H9 (cell line): ENCODE results near the gene LRRC7. TPM values are rescaled to one million over a fixed set of nuclear protein-coding genes. Genes with fewer than 3 reads are reported as not detected.

Experiments
- DNase-seq: peaks from one replicate; pipeline ENCODE4 v3.0.0-alpha.2; 2017
- H2AFZ ChIP-seq: one replicate; pipeline ENCODE4 v1.6.1; 2013; ENCODE audit warnings: mild to moderate bottlenecking, low read length, control low read depth, moderate library complexity
- H2AK5ac ChIP-seq: 2 replicates; pipeline ENCODE4 v1.6.1; 2013; ENCODE audit warnings: low read length, control low read depth, mixed read lengths; ENCODE audit not compliant: insufficient read length
- H2BK120ac ChIP-seq: one replicate; pipeline ENCODE4 v1.6.1; 2013; ENCODE audit warnings: low read depth, mild to moderate bottlenecking, low read length, control low read depth, inconsistent platforms; ENCODE audit not compliant: poor library complexity, severe bottlenecking
- H2BK12ac ChIP-seq: 2 replicates; pipeline ENCODE4 v1.6.1; 2013; ENCODE audit warnings: low read length, control low read depth, mixed read lengths, low read depth; ENCODE audit not compliant: insufficient read length
- H2BK15ac ChIP-seq: 2 replicates; pipeline ENCODE4 v1.6.1; 2013; ENCODE audit warnings: low read depth, low read length, control low read depth
- H2BK20ac ChIP-seq: one replicate; pipeline ENCODE4 v1.6.1; 2013; ENCODE audit warnings: low read depth, mild to moderate bottlenecking, low read length, control low read depth, inconsistent platforms; ENCODE audit not compliant: poor library complexity, severe bottlenecking
- H2BK5ac ChIP-seq: 2 replicates; pipeline ENCODE4 v1.6.1; 2013; ENCODE audit warnings: low read length, control low read depth, mixed read lengths; ENCODE audit not compliant: insufficient read length
- H3K14ac ChIP-seq: 2 replicates; pipeline ENCODE4 v1.6.1; 2013; ENCODE audit warnings: low read length, control low read depth; ENCODE audit not compliant: insufficient read depth
- H3K18ac ChIP-seq: 2 replicates; pipeline ENCODE4 v1.6.1; 2013; ENCODE audit warnings: low read depth, mild to moderate bottlenecking, mixed read lengths, low read length, control low read depth; ENCODE audit not compliant: insufficient read length
- H3K23ac ChIP-seq: 2 replicates; pipeline ENCODE4 v1.6.1; 2013; ENCODE audit warnings: low read length, control low read depth, mixed read lengths, low read depth; ENCODE audit not compliant: insufficient read length
- H3K23me2 ChIP-seq: 2 replicates; pipeline ENCODE4 v1.6.1; 2013; ENCODE audit warnings: low read depth, mild to moderate bottlenecking, mixed read lengths, low read length, control low read depth; ENCODE audit not compliant: insufficient read length, poor library complexity, severe bottlenecking
- H3K27ac ChIP-seq: 2 replicates; pipeline ENCODE4 v1.5.1; 2013; ENCODE audit warnings: low read length, control low read depth, mixed read lengths, low read depth; ENCODE audit not compliant: insufficient read length
- H3K27me3 ChIP-seq: 2 replicates; pipeline ENCODE4 v1.6.1; 2013; ENCODE audit warnings: low read length, control low read depth, inconsistent platforms; ENCODE audit not compliant: insufficient read depth
- H3K4ac ChIP-seq: 2 replicates; pipeline ENCODE4 v1.6.1; 2013; ENCODE audit warnings: low read depth, mild to moderate bottlenecking, control low read depth, inconsistent platforms, low read length, moderate library complexity
- H3K4me1 ChIP-seq: 2 replicates; pipeline ENCODE4 v1.6.1; 2013; ENCODE audit warnings: low read length, control low read depth, inconsistent platforms; ENCODE audit not compliant: insufficient read depth
- H3K4me2 ChIP-seq: 2 replicates; pipeline ENCODE4 v1.6.1; 2013; ENCODE audit warnings: low read length, control low read depth, mixed read lengths; ENCODE audit not compliant: insufficient read length, insufficient read depth
- H3K56ac ChIP-seq: 2 replicates; pipeline ENCODE4 v1.6.1; 2013; ENCODE audit warnings: low read depth, mild to moderate bottlenecking, mixed read lengths, low read length, control low read depth; ENCODE audit not compliant: insufficient read length
- H3K79me1 ChIP-seq: 2 replicates; pipeline ENCODE4 v1.6.1; 2013; ENCODE audit warnings: low read depth, mild to moderate bottlenecking, moderate library complexity, low read length, control low read depth, inconsistent platforms; ENCODE audit not compliant: insufficient read depth, poor library complexity, severe bottlenecking
- H3K79me2 ChIP-seq: 2 replicates; pipeline ENCODE4 v1.6.1; 2013; ENCODE audit warnings: low read length, control low read depth, inconsistent platforms; ENCODE audit not compliant: insufficient read depth
- H3K9ac ChIP-seq: 2 replicates; pipeline ENCODE4 v1.6.1; 2013; ENCODE audit warnings: low read length, control low read depth, mixed read lengths; ENCODE audit not compliant: insufficient read length; ENCODE audit errors: extremely low read depth
- H3K9me3 ChIP-seq: one replicate; pipeline ENCODE4 v1.6.1; 2013; ENCODE audit warnings: low read depth, low read length, inconsistent platforms; ENCODE audit not compliant: control insufficient read depth
- H3T11ph ChIP-seq: one replicate; pipeline ENCODE4 v1.6.1; 2013; ENCODE audit warnings: mild to moderate bottlenecking, low read length, control low read depth, inconsistent platforms
- H4K20me1 ChIP-seq: one replicate; pipeline ENCODE4 v1.6.1; 2013; ENCODE audit not compliant: control insufficient read depth, insufficient read length, insufficient read depth
- H4K5ac ChIP-seq: 2 replicates; pipeline ENCODE4 v1.6.1; 2013; ENCODE audit warnings: low read depth, mild to moderate bottlenecking, mixed read lengths, low read length, control low read depth; ENCODE audit not compliant: insufficient read length
- H4K8ac ChIP-seq: replicated peaks from 2 replicates; pipeline ENCODE4 v1.6.1; 2013; ENCODE audit warnings: low read length, control low read depth, mixed read lengths, low read depth; ENCODE audit not compliant: insufficient read length
- H4K91ac ChIP-seq: 2 replicates; pipeline ENCODE4 v1.6.1; 2013; ENCODE audit warnings: low read depth, mild to moderate bottlenecking, moderate library complexity, mixed read lengths, low read length, control low read depth; ENCODE audit not compliant: insufficient read length
- H3K27ac Mint-ChIP-seq, 3 experiments: 2 replicates in 2 of 3; 3 replicates in 1 of 3; pipeline ENCODE4 v1.8.0; 2020 to 2021; ENCODE audit warnings: mixed read lengths in 3 of 3, mild to moderate bottlenecking in 1 of 3, moderate library complexity in 1 of 3
- H3K27me3 Mint-ChIP-seq: 2 replicates; pipeline ENCODE4 v1.8.0; 2021; ENCODE audit warnings: low read depth, mild to moderate bottlenecking, moderate library complexity, mixed read lengths
- H3K36me3 Mint-ChIP-seq, 3 experiments: 2 replicates in 2 of 3; 3 replicates in 1 of 3; pipeline ENCODE4 v1.8.0; 2020 to 2021; ENCODE audit warnings: low read depth in 3 of 3, mixed read lengths in 3 of 3; ENCODE audit not compliant: insufficient read depth in 1 of 3
- H3K4me1 Mint-ChIP-seq, 2 experiments: 2 replicates each; pipeline ENCODE4 v1.8.0; 2020; ENCODE audit warnings: mixed read lengths in 2 of 2
- H3K4me3 Mint-ChIP-seq, 2 experiments: 2 replicates in 1 of 2; 3 replicates in 1 of 2; pipeline ENCODE4 v1.8.0; 2020 to 2021; ENCODE audit warnings: mild to moderate bottlenecking in 2 of 2, mixed read lengths in 2 of 2, moderate library complexity in 1 of 2
- H3K9me3 Mint-ChIP-seq, 2 experiments: 2 replicates in 1 of 2; 3 replicates in 1 of 2; pipeline ENCODE4 v1.8.0; 2020; ENCODE audit warnings: mild to moderate bottlenecking in 2 of 2, mixed read lengths in 2 of 2, moderate library complexity in 1 of 2
- WGBS: extraction: QIAGEN DNeasy Blood & Tissue Kit; methylation state at CpG from one replicate; pipeline ENCODE4 v1.1.7; 2013; ENCODE audit warnings: missing lambda C conversion rate, low lambda C conversion rate, mixed read lengths; ENCODE audit not compliant: insufficient read length; ENCODE audit errors: extremely low coverage; 5-methylcytosine and 5-hydroxymethylcytosine counted together
- total RNA-seq: library from RNA; stranded (reverse); gene quantifications from 2 replicates; pipeline ENCODE4 v1.2.1, GENCODE V29; 2021
- TF ChIP-seq, protein P1 (sequence below): fragments of 200-600 bp; sonication (generic); conservative IDR thresholded peaks from 3 replicates; pipeline ENCODE4 v1.8.0; 2021; ENCODE audit warnings: antibody characterized with exemption, mild to moderate bottlenecking

Gene LRRC7
- total RNA-seq, 1 experiment from 2014 or later, result not detected

DNA sequence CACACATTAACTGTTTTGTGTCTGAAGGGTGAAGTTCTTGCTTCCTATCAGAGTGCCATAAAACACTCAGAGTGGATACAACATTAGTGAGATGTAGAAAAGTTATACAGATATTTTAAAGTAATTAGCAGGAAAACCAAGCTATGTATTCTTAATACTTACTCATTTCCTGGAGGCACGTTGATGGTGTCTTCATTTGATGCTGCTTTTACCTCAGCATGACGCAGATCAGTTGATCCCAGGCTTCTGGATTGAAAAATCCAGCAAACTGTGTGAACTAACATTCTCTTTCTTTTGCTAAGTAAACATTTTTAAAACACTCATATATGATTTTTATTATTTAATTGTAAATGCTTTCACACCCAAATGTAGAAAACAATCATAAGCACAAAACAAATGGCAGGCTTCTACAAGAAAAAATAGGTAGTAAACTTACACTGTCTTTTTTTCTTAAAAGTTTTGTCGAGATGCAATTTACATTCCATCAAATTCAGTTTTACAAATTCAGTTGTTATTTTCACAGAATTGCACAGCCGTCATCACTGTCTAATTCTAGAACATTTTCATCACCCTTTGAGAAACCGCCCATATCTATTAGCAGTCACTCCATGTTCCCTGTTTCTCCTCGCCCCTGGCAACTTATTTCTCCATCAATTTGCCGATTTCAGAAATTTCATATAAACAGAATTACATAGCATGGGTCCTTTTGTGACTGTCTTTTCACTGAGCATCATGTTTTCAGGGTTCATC is 198.9 kb downstream of the LRRC7 start:
- Histone ChIP-seq H4K8ac (no peak overlapping the region), H3K4ac (no peak overlapping the region)

More for the DNA sequence above, 198.9 kb downstream of the LRRC7 start:
- no peaks in the 10 kb centered on the region for H3K79me1 ChIP-seq
- no peak overlapping the region for H2AFZ ChIP-seq
- H3K27me3 ChIP-seq, result no peaks in the 10 kb centered on the region
- no peak overlapping the region for H2BK20ac ChIP-seq
- no peak overlapping the region for H2AK5ac ChIP-seq
- no peak overlapping the region for H3K14ac ChIP-seq
- H4K5ac ChIP-seq, result no peak overlapping the region
- H2BK120ac ChIP-seq, result no peak overlapping the region
- no peak overlapping the region for H3K27ac ChIP-seq
- H3K9me3 ChIP-seq, result no peaks in the 10 kb centered on the region
- no peak overlapping the region for H2BK5ac ChIP-seq
- Mint-ChIP-seq H3K27ac (no peak overlapping the region; a peak in 1 of 7 replicates), H3K4me3 (no peak overlapping the region), H3K9me3 (no peaks in the 10 kb centered on the region), H3K36me3 (no peaks in the 10 kb centered on the region), H3K4me1 (no peaks in the 10 kb centered on the region), H3K27me3 (no peaks in the 10 kb centered on the region; the same call in none of the 2 replicates)
- H3K23me2 ChIP-seq, result no peaks in the 10 kb centered on the region
- no peak overlapping the region for H3T11ph ChIP-seq
- no peak overlapping the region for H3K23ac ChIP-seq
- DNase-seq, result no peak
- no peaks in the 10 kb centered on the region for H3K4me1 ChIP-seq
- H3K9ac ChIP-seq, result no peak overlapping the region
- no peak overlapping the region for H2BK15ac ChIP-seq
- H4K91ac ChIP-seq, result no peak overlapping the region
- no peak overlapping the region for H3K18ac ChIP-seq
- TF ChIP-seq, protein P1, sequence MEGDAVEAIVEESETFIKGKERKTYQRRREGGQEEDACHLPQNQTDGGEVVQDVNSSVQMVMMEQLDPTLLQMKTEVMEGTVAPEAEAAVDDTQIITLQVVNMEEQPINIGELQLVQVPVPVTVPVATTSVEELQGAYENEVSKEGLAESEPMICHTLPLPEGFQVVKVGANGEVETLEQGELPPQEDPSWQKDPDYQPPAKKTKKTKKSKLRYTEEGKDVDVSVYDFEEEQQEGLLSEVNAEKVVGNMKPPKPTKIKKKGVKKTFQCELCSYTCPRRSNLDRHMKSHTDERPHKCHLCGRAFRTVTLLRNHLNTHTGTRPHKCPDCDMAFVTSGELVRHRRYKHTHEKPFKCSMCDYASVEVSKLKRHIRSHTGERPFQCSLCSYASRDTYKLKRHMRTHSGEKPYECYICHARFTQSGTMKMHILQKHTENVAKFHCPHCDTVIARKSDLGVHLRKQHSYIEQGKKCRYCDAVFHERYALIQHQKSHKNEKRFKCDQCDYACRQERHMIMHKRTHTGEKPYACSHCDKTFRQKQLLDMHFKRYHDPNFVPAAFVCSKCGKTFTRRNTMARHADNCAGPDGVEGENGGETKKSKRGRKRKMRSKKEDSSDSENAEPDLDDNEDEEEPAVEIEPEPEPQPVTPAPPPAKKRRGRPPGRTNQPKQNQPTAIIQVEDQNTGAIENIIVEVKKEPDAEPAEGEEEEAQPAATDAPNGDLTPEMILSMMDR, result no peak
- H3K56ac ChIP-seq, result no peak overlapping the region
- no peak overlapping the region for H2BK12ac ChIP-seq
- H4K20me1 ChIP-seq, result no peaks in the 10 kb centered on the region
- no peak overlapping the region for H3K4me2 ChIP-seq
- no peaks in the 10 kb centered on the region for H3K79me2 ChIP-seq
- no CpG with 5 or more reads among the region's 7 CpGs for WGBS
